HG03558 (cell line): ENCODE results near the gene ESPNL.

ENCODE experiments used
- ATAC-seq: cut with Tn5 transposase; IDR thresholded peaks from one replicate; pipeline ENCODE4 v1.9.1; 2021; ENCODE audit warnings: moderate number of reproducible peaks; ENCODE audit not compliant: unreplicated experiment; ENCODE audit errors: extremely low read depth

ESPNL gene

GRCh38 chr2:238127165-238128060, 27.3 kb downstream of the ESPNL start:
- ATAC-seq: no peak

- ATAC-seq: no peak
Observed at GRCh38 chr2:238128061-238128440, 27.9 kb downstream of the ESPNL start.

GRCh38 chr2:238128534-238129001, 28.4 kb downstream of the ESPNL start:
- no peak for ATAC-seq

- ATAC-seq: no peak
Observed at GRCh38 chr2:238129166-238130010, 29.2 kb downstream of the ESPNL start.

GRCh38 chr2:238130111-238130695, 30.1 kb downstream of the ESPNL start:
- ATAC-seq: no peak

GRCh38 chr2:238130696-238131628, 30.8 kb downstream of the ESPNL start:
- no peak for ATAC-seq

GRCh38 chr2:238131761-238132462, 31.8 kb downstream of the ESPNL start:
- ATAC-seq: no peak

- ATAC-seq: no peak
Observed at GRCh38 chr2:238132463-238133450, 32.6 kb downstream of the ESPNL start.

- ATAC-seq: no peak
Observed at GRCh38 chr2:238133499-238134392, 33.6 kb downstream of the ESPNL start.

GRCh38 chr2:238134393-238134785, 34.2 kb downstream of the ESPNL start:
- ATAC-seq: no peak

- ATAC-seq: no peak
Observed at GRCh38 chr2:238135601-238136150, 35.5 kb downstream of the ESPNL start.

GRCh38 chr2:238136820-238137537, 36.8 kb downstream of the ESPNL start:
- ATAC-seq: no peak

- no peak for ATAC-seq
Observed at GRCh38 chr2:238137885-238138284, 37.7 kb downstream of the ESPNL start.

GRCh38 chr2:238138331-238139195, 38.4 kb downstream of the ESPNL start, which contains the start of gene KLHL30:
TSS of gene KLHL30 (plus strand) at chr2:238138668. CDS start at chr2:238140755, 2,087 bp downstream.
- ATAC-seq: no peak
